ENCODE data around the gene ATG2B. TPM values are rescaled to one million over a fixed set of nuclear protein-coding genes. Genes with fewer than 3 reads are reported as not detected.

The ATG2B gene
- total and polyA plus RNA-seq, 2 experiments from 2014 or later, result 3.3 to 20.4 TPM

GRCh38 chr14:96403409-96403808, 40.3 kb upstream of the ATG2B start:
- 92% methylated on average over 3 of the region's 3 CpGs for WGBS (ENCODE audit: low lambda C conversion rate, missing lambda C conversion rate)
- Histone ChIP-seq H3K9me3 (ENCODE audit: low read depth) (no peaks in the 10 kb centered on the region), H3K27me3 (no peaks in the 10 kb centered on the region), H3K4me1 (ENCODE audit: insufficient read depth) (no peaks in the 10 kb centered on the region), H3K4me3 (no peak overlapping the region), H3K9me2 (replicated peaks; ENCODE audit: insufficient read depth) (no peaks in the 10 kb centered on the region), H3K27ac (no peak overlapping the region), H3K4me2 (no peak overlapping the region), H3K36me3 (replicated peaks; ENCODE audit: insufficient read depth, low read depth) (no peaks in the 10 kb centered on the region), H3K79me2 (no peaks in the 10 kb centered on the region), H4K20me1 (ENCODE audit: insufficient read depth, poor library complexity, severe bottlenecking) (no peaks in the 10 kb centered on the region), H2AFZ (no peak overlapping the region)
- TF ChIP-seq EZH2phosphoT487 (IDR thresholded peaks at IDR 0.05; ENCODE audit: low read depth, severe bottlenecking, unreplicated experiment), result no peak
- TF ChIP-seq EZH2 (IDR thresholded peaks at IDR 0.05; ENCODE audit: borderline replicate concordance), result no peak
- TF ChIP-seq, protein P1, sequence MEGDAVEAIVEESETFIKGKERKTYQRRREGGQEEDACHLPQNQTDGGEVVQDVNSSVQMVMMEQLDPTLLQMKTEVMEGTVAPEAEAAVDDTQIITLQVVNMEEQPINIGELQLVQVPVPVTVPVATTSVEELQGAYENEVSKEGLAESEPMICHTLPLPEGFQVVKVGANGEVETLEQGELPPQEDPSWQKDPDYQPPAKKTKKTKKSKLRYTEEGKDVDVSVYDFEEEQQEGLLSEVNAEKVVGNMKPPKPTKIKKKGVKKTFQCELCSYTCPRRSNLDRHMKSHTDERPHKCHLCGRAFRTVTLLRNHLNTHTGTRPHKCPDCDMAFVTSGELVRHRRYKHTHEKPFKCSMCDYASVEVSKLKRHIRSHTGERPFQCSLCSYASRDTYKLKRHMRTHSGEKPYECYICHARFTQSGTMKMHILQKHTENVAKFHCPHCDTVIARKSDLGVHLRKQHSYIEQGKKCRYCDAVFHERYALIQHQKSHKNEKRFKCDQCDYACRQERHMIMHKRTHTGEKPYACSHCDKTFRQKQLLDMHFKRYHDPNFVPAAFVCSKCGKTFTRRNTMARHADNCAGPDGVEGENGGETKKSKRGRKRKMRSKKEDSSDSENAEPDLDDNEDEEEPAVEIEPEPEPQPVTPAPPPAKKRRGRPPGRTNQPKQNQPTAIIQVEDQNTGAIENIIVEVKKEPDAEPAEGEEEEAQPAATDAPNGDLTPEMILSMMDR (IDR thresholded peaks at IDR 0.05; ENCODE audit: poor library complexity), result no peak
- no peak for DNase-seq (ENCODE audit: low spot score)

DNA sequence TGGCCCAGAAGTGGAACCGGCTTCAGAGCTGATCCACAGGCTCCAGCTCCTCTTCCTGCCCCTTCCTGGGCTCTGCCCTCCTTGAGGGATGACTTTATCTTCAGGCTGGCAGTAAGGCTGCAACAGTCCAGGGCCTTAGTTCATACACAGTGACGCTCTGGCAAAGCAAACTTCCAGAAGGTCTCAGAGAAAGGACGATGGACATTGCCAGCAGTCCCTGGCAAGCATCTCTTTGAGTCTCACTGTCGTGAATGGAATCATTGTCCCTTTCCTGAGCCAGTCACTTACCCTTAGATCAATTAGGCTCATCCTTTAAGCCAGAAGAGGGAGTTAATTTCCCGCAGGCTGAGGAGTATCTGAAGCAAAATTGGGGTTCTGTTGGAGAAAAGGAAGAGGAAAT, 37.4 kb upstream of the ATG2B start:
- WGBS (ENCODE audit: low lambda C conversion rate, missing lambda C conversion rate), result 92% methylated on average over 5 of the region's 5 CpGs
- no peak overlapping the region for H3K4me2 ChIP-seq
- TF ChIP-seq EZH2 (IDR thresholded peaks at IDR 0.05; ENCODE audit: borderline replicate concordance) (no peak), EZH2phosphoT487 (IDR thresholded peaks at IDR 0.05; ENCODE audit: low read depth, severe bottlenecking, unreplicated experiment) (no peak)
- TF ChIP-seq, protein P1 (IDR thresholded peaks at IDR 0.05; ENCODE audit: poor library complexity), result no peak

DNA sequence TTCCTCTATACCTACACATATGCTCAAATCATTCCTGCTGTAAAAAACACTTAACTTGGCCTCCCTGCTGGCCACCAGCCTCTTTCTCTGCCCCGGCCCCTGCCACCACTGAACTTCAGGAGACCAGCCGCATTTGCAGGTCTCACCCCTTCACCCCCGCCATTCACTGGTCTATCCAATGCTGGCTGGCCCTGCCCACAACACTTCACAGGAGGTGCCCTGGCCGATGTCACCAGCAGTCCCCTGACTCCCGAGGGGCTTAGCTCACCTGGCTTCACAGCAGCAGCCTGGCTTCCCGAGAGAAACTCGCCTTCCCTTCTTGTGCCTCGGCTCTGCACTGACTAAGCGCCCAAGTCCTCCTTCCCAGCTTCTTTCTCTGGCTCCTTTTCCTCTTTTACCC, 36.3 kb upstream of the ATG2B start:
- no peak overlapping the region for H2AFZ ChIP-seq
- TF ChIP-seq, protein P1 (IDR thresholded peaks at IDR 0.05; ENCODE audit: poor library complexity), result no peak
- no peak for TF ChIP-seq EZH2 (IDR thresholded peaks at IDR 0.05; ENCODE audit: borderline replicate concordance)
- no peak for TF ChIP-seq EZH2phosphoT487 (IDR thresholded peaks at IDR 0.05; ENCODE audit: low read depth, severe bottlenecking, unreplicated experiment)
- no peaks in the 10 kb centered on the region for H3K79me2 ChIP-seq
- no peak overlapping the region for H3K27ac ChIP-seq
- H3K9me2 ChIP-seq (replicated peaks; ENCODE audit: insufficient read depth), result no peaks in the 10 kb centered on the region
- H3K4me3 ChIP-seq, result no peak overlapping the region
- WGBS (ENCODE audit: low lambda C conversion rate, missing lambda C conversion rate), result 83% methylated on average over 9 of the region's 9 CpGs
- no peak overlapping the region for H3K4me2 ChIP-seq
- H3K4me1 ChIP-seq (ENCODE audit: insufficient read depth), result no peaks in the 10 kb centered on the region
- no peaks in the 10 kb centered on the region for H3K9me3 ChIP-seq (ENCODE audit: low read depth)
- H4K20me1 ChIP-seq (ENCODE audit: insufficient read depth, poor library complexity, severe bottlenecking), result no peaks in the 10 kb centered on the region
- H3K27me3 ChIP-seq, result no peaks in the 10 kb centered on the region
- no peak for DNase-seq (ENCODE audit: low spot score)
- H3K36me3 ChIP-seq (replicated peaks; ENCODE audit: insufficient read depth, low read depth), result no peaks in the 10 kb centered on the region

More for the DNA sequence above, 37.4 kb upstream of the ATG2B start:
- no peaks in the 10 kb centered on the region for H3K4me1 ChIP-seq (ENCODE audit: insufficient read depth)
- no peaks in the 10 kb centered on the region for H3K79me2 ChIP-seq
- H2AFZ ChIP-seq, result no peak overlapping the region
- H3K9me3 ChIP-seq (ENCODE audit: low read depth), result no peaks in the 10 kb centered on the region
- no peaks in the 10 kb centered on the region for H3K9me2 ChIP-seq (replicated peaks; ENCODE audit: insufficient read depth)
- H4K20me1 ChIP-seq (ENCODE audit: insufficient read depth, poor library complexity, severe bottlenecking), result no peaks in the 10 kb centered on the region
- H3K4me3 ChIP-seq, result no peak overlapping the region
- H3K27ac ChIP-seq, result no peak overlapping the region
- H3K27me3 ChIP-seq, result no peaks in the 10 kb centered on the region
- no peaks in the 10 kb centered on the region for H3K36me3 ChIP-seq (replicated peaks; ENCODE audit: insufficient read depth, low read depth)
- no peak for DNase-seq (ENCODE audit: low spot score)

DNA sequence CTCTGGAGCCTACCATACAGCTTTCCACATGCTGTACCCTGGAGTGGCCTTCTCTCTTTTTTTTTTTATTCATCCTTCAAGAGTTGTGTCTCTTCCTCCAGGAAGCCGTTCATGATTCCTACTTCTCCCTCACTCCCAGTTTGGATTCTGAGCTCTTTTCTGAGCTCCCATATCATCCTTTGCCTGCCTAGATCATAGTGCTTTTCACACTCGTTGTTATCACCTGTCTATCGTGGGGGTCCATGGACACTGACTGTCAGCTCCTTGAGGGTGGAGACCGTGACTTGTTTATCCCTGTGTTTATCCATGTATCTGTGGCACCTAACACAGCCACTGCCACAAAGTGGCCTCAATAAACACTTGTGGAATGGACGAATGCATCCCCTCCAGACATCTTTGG, 35.8 kb upstream of the ATG2B start:
- H3K4me1 ChIP-seq (ENCODE audit: insufficient read depth), result no peaks in the 10 kb centered on the region

More for the DNA sequence above, 35.8 kb upstream of the ATG2B start:
- H3K9me2 ChIP-seq (replicated peaks; ENCODE audit: insufficient read depth), result no peaks in the 10 kb centered on the region
- H3K79me2 ChIP-seq, result no peaks in the 10 kb centered on the region
- H3K4me3 ChIP-seq, result no peak overlapping the region
- no peaks in the 10 kb centered on the region for H3K36me3 ChIP-seq (replicated peaks; ENCODE audit: insufficient read depth, low read depth)
- WGBS (ENCODE audit: low lambda C conversion rate, missing lambda C conversion rate), result 89% methylated on average over 5 of the region's 5 CpGs
- no peak overlapping the region for H3K4me2 ChIP-seq
- no peaks in the 10 kb centered on the region for H4K20me1 ChIP-seq (ENCODE audit: insufficient read depth, poor library complexity, severe bottlenecking)
- H3K27me3 ChIP-seq, result no peaks in the 10 kb centered on the region
- H2AFZ ChIP-seq, result no peak overlapping the region
- H3K9me3 ChIP-seq (ENCODE audit: low read depth), result no peaks in the 10 kb centered on the region
- DNase-seq (ENCODE audit: low spot score), result no peak
- no peak for TF ChIP-seq EZH2phosphoT487 (IDR thresholded peaks at IDR 0.05; ENCODE audit: low read depth, severe bottlenecking, unreplicated experiment)
- no peak for TF ChIP-seq EZH2 (IDR thresholded peaks at IDR 0.05; ENCODE audit: borderline replicate concordance)
- TF ChIP-seq, protein P1 (IDR thresholded peaks at IDR 0.05; ENCODE audit: poor library complexity), result no peak
- H3K27ac ChIP-seq, result no peak overlapping the region

Data from hepatocyte (in vitro differentiated cells).